Fibroblast of the conjunctiva (primary cell): ENCODE results near the gene OTOG.
A peak's percentile ranks its signal among the peaks of the same experiment; 100 is the strongest.

Source experiments
- DNase-seq: peaks from one replicate; pipeline ENCODE4 v3.0.0-alpha.2; 2010; ENCODE audit warnings: low read depth

The OTOG gene

DNA sequence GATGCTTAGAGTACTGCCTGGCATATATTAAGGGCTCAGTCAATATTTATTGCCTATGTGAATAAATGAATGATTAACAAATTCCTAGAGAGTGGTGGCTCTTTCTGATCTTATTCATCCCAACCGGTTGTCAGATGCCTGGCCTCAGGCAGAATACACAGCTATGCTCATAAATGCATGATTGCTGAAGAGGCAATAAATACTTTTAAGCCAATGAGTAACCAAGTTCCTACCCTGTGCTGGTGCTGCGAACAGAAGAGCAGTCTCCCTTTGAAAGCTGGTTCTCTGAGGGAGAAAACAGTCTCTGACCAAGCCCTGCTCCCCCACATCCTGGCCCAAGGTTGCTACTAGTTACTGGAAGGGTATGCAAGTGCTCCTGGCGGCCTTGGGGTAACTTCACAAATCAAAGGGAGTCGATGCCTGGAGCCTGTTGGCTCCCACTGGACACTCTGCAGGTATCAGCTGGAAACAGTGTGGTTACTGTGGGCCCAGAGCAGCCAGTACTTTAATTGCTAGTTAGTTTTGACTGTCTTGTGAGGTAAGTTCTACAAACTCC is 5.7 kb upstream of the OTOG start:
- DNase-seq, result no peak

DNA sequence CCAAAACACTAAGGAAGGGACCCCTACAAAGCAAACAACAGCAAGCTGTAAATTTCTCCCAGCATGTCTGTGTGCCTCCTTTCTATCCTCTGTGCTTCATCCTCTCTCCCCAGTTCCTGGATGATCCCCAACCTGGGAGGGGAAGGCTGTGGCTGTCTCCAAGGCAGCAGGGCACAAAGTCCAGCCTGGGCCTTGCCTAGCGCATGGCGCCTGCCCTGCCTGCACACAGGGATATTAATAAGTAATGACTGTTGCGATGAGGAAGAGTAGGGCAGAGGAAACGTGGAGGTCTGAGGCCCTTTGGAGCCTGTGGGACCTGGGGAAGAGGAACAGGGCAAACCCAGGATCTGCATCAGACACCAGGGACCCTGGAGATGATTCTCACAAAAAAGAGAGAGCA is 4.8 kb upstream of the OTOG start:
- DNase-seq, result no peak

DNA sequence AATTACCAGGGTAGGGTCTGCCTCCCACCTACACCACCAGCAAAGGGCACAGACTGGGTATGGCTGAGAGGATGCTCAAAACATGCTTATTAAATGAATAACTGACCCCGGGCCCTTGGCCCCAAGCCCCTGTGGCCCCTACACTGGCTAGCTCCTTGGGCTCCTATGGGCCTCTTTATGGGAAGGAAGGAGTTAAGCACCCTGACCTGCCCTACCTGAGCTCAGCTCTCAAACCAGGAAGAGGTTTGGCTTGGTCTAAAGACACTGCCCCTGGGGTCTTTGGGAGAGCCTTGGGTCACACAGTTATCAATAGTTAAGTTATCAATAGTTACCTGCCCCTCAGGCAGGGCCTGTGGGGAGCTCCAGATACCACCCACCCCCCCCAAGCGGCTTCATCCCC is 4.0 kb upstream of the OTOG start:
- DNase-seq, result no peak

DNA sequence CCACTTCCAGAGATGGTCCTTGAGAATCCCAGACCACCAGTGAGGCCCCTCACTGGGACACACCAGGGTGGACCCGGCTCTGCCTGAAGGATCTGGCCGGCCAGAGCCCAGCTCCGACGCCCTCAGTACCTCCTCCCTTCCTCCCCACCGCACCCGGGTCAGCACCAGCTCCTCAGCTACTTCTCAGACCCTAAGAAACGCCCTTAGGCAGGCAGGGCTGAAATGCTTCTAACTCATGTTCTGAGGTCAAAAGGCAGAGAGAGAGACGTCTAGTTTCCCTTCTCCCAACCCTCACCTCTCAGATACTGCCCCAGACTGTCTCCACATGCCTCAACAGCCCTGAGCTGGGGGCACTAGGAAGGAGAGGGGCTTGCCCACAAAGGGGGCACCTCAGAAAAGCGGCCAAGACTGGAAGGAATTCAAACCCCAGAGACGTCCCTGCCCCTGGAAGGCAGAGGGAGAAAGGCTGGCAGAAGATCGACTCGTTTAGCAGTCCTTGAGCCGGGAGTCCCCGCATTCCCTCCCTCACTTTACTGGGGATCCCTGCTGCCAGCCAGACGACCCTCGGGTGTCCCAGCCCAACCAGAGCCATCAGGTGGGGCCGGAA is 3.4 kb upstream of the OTOG start:
- DNase-seq, result no peak

DNA sequence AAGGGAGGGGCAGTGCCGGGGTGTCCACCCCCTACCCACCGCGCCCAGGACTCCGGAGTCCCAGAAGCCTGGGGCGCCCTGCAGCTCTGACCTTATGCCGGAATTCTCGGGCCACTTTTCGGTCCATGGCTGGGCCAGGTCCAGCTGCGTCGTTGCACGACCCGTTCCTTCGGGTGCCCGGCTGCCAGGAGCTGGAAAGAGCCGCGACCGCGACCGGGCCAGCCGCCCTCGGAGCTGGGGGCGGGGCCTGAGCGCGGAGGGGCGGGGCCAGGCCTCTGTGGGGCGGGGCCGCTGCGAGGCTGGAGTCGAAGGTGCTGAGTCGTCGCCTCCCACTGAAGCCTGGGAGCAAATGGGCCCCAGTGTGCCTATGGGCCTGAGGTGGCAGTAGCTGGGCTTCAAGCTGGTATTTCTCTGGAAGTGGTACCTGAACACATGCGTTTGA is 2.9 kb upstream of the OTOG start, which contains the start of gene USH1C:
USH1C (minus strand) TSS at position 236 of the 442 bp plus-strand sequence; CDS start at position 127, 109 bp downstream.
- no peak for DNase-seq

DNA sequence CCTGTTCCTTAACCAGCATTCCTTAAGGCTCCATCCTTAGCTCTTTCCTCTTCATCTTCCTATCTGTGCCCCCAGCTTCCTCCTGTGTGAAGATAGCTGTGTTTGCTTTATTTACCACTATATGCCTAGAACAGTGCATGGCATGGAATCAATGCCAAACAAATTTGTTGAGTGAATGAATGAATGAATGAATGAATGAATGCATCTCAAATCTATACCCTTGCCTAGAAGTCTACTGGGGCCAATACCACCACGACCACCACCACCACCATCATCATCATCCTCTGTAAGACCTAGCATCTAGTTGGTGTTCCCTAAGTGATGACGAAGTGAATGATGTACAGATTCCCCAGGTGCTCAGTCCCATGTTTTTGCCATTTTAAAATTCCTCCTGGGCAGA is 819 bp upstream of the OTOG start:
- no peak for DNase-seq

DNA sequence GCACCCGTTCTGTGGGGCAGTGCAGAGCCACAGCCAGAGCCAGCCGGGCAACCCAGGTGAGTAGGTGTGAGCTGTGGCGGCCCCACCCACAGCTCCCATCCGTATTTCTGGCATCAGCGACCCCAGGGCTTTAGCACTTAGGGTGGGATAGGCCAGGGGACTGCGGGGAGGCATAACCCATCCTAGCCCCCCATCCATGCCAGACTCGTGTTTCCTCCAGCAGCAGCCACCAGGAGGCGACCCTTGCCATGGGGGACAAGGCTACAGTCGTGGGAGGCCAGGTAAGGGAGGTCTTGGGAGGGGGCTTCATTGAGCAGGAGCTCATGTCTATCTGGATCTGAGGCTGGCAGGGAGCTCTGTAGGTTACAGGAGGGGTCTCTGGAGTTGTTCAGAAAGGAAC is 873 bp downstream of the OTOG start:
- DNase-seq, result no peak

DNA sequence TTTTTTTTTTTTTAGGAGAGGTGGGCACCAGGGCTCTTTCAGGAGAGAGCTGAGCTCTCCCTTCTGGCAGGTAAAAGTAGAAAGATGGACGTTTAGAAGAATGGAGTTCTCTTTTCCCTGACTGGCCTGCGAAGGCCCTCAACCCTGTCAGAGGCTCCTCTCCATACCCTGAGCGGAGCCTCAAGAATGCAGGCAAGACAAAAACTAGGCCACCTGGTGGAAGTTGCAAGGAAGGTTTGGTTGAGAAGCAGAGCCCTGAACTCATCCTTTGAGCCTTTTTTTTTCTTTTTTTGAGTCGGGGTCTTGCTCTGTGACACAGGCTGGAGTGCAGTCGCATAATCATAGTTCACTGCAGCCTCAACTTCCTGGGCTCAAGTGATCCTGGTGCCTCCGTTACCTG is 1.4 kb downstream of the OTOG start:
- DNase-seq, result no peak

DNA sequence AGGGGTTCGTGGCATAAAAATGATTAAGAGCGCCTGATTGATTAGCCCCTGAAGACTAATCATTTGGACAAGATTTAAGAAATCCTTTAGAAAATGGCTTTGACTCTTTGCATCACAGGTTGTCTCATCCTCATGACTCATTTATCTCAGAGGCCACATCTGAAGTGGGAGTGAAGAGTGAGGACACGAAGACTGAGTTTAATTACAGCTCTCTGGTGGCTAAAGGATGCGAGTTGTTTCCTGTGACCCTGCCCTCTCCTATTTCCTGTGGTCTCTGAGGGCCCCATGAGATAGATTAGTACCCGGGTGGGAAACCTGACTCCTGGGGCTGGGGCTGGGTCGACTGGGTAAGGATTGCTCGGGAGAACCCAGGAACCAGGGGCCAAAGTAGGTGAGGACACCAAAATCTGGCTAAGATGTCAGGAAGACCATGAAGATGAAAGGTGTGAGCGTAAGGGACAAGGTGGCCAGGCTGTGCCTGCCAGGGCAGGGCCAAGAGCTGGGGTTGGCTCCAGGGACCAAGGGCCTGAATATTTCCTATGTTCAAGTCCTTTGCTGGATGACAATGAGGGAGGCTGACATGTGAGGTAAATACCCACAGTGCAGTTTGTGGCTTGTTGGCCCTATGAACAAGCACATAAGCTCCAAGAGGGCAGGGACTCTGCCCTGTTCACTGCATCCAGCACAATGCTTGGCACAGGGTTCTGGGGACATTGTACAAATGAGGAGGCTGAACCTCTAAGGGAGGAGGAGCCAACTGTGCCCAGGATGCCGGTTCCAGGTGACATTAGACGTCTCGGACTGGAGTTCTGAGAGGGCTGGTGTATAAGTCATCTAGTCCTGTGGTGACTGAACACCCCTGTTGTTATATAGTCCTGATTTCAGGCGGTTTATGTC is 3.6 kb downstream of the OTOG start:
- DNase-seq, result no peak

DNA sequence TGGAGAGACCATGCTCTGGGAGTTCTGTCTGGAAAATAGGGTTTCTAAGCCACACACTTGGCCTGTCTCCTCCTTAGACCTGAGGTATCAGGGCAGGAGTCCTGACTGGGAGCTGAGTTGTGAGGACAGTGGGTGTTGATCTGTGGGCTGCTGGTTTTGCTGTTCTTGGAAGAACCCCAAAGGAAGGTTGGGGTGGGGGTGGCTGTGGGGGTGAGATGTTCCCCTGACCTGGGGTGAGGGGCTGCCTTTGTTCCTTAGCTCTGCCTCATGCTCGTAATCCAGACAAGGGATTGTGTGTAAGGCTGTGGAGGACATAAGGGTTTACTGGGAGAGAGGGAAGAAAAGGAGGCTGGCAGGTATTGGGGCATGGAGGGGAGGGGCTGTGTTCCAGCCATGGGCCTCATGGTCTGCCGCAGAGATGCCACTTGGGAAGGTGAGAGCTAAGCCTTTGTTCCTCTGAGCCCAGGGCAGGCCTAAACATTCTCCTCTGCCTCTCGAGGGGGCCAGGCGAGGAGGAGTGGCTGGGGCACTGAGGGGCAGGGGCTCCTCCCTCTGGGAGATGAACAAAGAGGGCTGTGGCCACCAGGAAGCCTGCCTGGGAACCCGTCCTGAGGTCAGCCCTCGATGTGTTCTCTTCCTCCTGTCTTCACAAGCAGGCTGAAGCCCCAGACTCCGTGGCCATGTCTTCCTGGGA is 4.4 kb downstream of the OTOG start:
- DNase-seq, result no peak

DNA sequence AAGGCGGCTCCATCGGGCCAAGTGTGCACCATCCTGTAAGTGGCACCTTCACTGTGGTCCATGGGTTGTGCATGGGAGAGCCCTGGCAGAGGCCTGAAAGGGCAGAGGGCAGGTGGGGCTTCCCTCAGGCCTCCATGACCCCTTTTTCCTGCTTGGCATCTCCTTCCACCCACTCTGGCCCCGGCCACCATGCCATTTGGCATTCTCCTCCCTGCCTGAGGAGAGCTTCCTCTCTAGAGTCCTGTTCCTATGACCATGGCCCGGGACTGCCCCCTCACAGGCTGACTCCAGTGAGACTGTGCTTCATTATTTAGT is 4.9 kb downstream of the OTOG start:
- no peak for DNase-seq

DNA sequence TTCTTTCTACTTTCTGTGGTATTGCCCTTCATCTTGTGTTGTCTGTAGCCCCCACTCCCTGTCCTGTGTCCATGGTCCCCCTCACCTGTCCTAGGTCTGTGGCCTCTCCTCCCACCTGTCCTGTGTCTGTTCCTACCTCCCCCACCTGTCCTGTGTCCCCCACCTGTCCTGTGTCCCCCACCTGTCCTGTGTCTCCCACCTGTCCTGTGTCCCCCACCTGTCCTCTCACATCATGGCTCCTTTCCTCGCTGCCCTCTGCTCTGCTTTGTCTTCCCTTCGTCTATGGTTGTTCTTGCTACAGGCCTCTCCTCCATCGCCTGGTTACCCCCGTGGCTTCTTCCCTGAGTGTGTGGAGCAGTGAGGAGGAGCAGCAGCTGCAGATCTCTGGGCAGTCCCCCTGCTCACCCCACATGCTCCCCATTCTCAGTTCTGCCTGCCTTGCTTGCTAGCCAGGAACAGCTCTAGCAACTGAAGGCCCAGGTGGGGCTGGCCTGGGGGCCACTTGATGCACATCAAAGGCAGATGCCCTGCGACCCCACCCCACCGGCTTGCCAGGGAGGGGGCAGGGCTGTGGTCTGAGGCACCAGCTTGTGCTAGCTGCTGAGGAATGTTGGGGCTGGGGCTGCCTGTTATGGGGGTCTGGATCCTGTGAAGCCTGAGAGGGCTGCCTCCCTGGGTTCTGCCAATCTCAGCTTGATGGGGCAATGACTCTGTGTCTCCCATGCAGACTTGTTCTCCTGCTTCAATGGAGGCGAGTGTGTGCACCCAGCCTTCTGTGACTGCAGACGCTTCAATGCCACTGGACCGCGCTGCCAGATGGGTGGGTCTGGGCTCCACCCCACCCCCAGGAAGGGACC is 5.6 kb downstream of the OTOG start:
- DNase-seq, result peak; percentile 9

DNA sequence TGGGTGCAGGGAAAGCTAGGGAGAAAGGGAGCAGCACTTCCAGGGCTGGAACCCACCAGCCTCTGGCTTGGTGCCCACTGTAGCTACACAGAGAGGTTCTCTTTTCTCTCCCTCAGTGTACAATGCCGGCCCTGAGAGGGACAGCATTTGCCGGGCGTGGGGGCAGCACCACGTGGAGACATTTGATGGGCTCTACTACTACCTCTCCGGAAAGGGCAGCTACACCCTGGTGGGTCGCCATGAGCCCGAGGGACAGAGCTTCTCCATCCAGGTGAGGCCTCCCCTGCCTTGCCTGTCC is 6.1 kb downstream of the OTOG start:
- DNase-seq, result no peak

DNA sequence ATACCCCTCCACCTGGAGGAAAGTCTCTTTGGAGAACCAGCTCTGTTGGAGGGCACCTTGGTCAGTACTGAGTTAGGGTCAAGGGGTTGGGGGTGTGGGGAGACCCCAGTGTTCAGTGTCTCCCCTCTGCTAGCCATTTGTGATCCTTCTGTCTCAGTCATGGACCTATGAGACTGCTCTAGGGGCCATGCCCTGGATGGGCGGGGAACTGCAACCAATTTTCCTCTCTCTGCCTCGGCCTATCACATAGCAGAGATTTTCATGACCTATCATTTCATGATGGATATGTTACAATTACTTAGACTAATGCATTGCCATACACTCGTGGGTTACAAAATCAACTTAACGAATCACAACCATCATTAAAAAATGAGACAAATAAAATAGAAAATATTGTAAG is 7.4 kb downstream of the OTOG start:
- no peak for DNase-seq

DNA sequence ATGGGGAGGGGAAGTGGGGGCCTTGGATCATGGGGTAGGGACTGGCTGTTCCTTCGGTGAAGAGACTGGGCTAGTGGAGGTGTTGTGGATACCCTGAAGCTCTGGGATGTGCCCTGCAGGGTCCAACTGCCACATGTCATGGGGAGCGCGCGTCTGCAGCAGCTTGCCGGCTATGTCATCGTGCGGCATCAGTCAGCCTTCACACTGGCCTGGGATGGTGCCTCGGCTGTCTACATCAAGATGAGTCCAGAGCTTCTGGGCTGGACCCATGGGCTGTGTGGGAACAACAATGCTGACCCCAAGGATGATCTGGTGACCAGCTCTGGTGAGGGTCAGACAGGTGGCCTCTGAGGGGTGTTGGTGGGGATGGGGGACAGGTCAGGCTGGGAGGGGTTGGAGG is 9.9 kb downstream of the OTOG start:
- DNase-seq, result no peak

DNA sequence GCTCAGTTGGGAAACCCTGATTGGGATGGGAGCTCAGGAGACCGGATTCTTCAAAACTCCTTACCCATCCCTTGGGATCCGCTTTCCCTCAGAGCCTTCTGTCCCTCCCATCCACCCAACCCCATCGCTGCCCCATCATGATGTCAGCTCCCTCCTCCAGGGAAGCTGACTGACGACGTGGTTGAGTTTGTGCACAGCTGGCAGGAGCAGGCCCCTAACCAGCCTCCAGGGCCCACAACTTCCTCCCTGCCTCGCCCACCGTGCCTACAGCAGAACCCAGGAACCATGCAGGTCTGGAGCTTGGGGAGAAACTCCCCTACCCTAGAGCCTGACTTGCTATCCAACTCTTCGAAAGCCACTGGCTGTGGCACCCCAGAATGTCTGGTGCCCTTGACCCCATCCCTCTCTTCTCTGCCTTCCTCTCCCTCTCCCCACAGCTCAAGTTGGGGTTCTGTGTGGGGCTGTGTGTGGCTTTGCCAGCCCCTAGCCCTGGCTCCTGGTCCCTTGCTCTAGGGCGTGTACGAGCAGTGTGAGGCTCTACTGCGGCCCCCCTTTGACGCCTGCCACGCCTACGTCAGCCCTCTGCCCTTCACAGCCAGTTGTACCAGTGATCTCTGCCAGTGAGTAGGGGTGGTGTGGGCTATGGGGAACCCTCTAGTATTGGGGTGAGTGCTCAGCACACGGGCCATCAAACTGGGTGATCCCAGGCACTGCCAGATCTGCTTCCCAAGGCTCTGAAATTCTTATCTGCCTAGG is 11.1 kb downstream of the OTOG start:
- no peak for DNase-seq

DNA sequence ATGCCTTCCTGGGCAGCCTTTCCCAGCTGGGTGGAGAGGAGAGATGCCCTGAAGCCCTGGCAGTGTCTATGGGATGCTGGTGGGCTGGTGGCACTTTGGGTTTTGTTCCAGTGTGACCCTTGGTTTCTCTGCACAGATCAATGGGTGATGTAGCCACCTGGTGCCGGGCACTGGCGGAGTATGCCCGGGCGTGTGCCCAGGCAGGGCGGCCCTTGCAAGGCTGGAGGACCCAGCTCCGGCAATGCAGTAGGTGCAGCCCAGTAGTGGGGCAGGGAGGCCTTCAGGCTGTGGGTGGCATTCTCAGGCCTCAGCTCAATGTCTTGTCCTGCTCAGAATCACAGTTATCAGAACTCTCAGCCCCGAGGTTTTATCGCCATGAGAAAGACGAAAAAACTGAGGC is 11.9 kb downstream of the OTOG start:
- no peak for DNase-seq

DNA sequence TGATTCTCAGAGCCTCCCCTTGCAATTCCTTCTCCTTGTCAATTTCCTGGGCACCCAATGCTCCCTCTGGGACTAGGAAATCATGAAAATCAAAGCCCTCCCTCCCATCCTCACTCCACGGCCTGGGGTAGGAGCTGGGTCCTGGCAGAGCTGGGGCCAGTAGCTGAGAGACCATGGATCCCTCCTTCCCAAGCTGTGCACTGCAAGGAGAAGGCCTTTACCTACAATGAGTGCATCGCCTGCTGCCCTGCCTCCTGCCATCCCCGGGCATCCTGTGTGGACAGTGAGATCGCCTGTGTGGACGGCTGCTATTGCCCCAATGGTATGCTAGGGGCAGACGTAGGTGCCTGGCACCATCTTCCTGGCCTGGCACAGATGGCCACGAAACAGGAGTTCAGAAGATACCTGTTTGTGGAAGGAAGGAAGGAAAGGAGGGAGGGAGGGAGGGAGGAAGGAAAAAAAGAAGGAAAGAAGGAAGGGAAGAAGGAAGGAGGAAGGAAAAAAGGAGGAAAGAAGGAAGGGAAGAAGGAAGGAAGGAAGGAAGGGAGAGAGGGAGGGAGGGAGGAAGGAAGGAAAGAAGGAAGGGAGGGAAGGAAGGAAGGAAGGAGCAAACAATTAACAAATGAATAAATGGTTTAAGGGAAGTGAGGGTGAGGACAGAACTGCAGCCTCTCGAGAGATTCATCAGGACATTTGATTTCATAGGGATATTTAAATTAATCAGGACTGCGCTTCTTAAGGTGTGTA is 12.5 kb downstream of the OTOG start:
- no peak for DNase-seq

DNA sequence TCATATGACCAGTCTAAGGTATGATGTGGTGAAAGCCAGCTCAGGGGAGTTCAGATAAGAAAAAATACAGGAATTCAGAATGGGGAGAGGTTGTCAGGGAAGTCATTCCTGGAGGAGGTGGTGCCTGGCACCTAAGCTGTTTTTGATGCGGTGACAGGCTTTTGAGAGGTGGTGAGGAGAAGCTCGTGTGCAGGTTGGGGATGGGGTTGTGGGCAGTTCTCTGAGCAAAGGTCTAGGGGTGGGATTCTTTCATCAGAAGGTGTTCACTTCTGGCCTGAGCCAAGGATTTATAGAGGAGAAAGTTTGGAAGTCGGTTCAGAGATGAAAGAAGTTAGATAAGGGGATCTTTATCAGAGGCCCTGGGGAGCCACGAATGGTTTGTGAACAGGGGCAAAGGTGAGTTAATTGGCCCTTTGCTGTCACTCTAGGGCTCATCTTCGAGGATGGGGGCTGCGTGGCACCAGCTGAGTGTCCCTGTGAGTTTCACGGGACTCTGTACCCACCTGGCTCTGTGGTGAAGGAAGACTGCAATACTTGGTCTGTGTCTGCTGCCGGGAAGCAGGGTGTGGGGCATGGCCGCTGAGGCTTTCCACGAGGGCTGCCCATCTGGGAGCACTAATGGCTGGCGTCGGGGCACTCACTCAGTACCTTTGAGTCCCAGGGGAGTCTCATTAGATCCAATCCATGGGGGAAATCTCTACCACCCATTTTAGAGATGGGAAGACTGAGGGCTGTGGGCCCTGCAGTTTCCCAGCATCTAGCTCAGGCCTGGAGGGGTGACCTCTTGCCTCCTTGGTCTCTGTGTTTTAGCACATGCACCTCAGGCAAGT is 13.4 kb downstream of the OTOG start:
- DNase-seq, result no peak

DNA sequence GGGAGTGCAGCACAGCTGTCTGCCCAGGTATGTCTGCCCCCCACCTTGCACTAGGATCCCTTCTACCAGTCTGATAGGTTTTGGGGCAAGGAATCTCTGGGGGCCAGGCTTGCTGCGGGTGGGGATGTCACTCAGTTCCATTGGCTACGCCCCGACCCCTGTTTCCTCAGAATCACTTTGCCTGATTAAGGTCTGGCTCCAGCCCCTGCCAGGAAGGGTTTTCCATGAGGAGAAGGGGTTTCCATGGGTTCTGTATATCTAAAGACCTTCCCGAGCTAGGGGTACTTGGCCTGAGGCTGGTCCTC is 14.0 kb downstream of the OTOG start:
- DNase-seq, result no peak
